Skeletal muscle tissue (tissue), 4 donors: Measurements from ENCODE around the gene SPRYD3. TPM values are rescaled to one million over a fixed set of nuclear protein-coding genes. Genes with fewer than 3 reads are reported as not detected.

Source experiments
- H3K27ac ChIP-seq: one replicate; pipeline ENCODE4 v1.7.0; 2013; ENCODE audit warnings: mild to moderate bottlenecking, low read depth, low read length, inconsistent platforms
- H3K27me3 ChIP-seq, 3 donors: one replicate each; pipeline ENCODE4 v1.7.0; 2013; ENCODE audit warnings: low read length in 3 of 3; ENCODE audit not compliant: control insufficient read depth in 3 of 3, insufficient read depth in 3 of 3
- H3K36me3 ChIP-seq, 3 donors: one replicate each; pipeline ENCODE4 v1.7.0; 2013; ENCODE audit warnings: low read length in 3 of 3; ENCODE audit not compliant: control insufficient read depth in 3 of 3, insufficient read depth in 3 of 3
- H3K4me1 ChIP-seq, 3 donors: one replicate each; pipeline ENCODE4 v1.7.0; 2013; ENCODE audit warnings: low read length in 3 of 3, mild to moderate bottlenecking in 3 of 3; ENCODE audit not compliant: control insufficient read depth in 3 of 3, insufficient read depth in 3 of 3
- H3K4me3 ChIP-seq, 3 donors: one replicate each; pipeline ENCODE4 v1.7.0; 2013; ENCODE audit warnings: low read length in 3 of 3
- H3K9ac ChIP-seq, 3 donors: one replicate each; pipeline ENCODE4 v1.7.0; 2013; ENCODE audit warnings: low read length in 3 of 3, mild to moderate bottlenecking in 3 of 3, moderate library complexity in 2 of 3, low read depth in 1 of 3
- H3K9me3 ChIP-seq, 3 donors: one replicate each; pipeline ENCODE4 v1.7.0; 2013; ENCODE audit warnings: low read length in 3 of 3; ENCODE audit not compliant: control insufficient read depth in 3 of 3
- total RNA-seq: library from RNA; depleted of rRNA; stranded (reverse); fragments of >200 nt; gene quantifications from one replicate; pipeline ENCODE4 v1.2.3, GENCODE V29; 2014
- donor health status: Osteomylitis.

The SPRYD3 gene
- total RNA-seq, 1 donor from 2014 or later, result 13.0 TPM

DNA sequence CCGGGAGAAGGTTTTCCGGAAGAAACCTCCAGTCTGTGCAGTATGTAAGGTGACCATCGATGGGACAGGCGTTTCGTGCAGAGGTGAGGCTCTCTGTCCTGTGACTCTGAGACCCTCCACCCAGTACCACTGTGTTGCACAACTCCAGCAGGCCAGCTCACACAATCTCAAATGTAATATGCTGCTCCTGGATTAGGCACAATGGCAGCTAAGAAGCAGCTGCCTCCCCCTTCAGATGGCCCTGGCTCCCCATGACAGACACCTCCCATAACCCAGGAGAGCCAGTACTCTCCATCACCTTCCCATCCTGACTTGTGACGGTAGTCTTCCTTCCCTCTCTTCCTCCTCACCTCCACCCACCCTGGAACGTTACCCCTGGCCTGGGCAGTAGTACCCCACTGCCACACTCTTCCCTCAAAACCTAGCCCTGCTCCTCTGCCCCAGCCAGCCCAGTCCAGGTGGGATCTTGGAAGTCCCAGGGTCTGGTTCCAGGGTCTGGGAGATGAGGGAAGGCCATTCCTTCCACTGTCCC lies 27.2 kb downstream of the SPRYD3 start:
- Histone ChIP-seq H3K9ac (peak overlapping the region; percentile 90 to 95 (median 92)), H3K4me3 (peak overlapping the region; percentile 85 to 88 (median 87)), H3K4me1 (peaks cover 66 to 78% (median 77%) of the 10 kb centered on the region in 3 donors), H3K27me3 (no peaks in the 10 kb centered on the region), H3K9me3 (no peaks in the 10 kb centered on the region), H3K36me3 (peaks cover 14 to 20% (median 19%) of the 10 kb centered on the region in 3 donors), H3K27ac (peak overlapping the region; percentile 95)

DNA sequence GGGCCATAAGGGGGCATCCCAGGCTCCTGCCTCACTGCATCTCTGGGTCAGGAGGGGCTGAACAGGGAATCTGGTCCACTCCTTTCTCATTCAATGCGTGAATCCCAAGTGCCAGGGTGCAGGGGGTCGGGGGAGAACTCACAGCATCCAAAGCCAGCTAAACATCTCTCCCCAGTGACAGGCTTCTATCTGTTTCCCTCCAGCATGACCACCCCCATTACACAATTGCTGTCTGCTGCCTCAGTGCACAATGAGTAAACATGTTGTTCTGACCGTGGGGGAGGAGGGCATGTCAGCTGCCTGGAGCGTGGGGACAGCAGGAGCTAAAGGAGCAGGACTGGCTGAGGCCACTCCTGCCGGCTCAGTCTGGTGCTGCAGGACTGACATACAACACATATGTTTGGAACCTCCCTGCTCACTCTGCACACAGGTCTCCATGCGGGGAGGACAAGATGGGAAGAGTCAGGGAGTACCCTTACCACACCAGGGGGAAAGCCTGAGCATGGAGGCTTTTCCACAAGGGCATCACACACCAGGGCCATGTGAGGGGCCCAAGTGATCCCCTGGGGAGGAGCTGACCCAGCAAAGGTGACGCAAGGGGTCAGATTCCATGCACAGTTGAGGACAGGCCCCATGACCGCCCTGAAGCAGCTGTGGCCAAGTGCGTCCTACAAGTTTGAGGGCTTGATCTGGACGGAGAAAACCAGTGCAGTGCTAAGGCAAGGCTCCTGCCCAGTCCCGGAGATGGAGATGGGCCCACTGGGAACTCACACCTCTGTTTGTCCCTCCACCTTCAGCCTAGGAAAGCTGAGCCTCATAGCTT lies 27.9 kb downstream of the SPRYD3 start:
- Histone ChIP-seq H3K9me3 (no peaks in the 10 kb centered on the region), H3K4me1 (peaks cover 70 to 82% (median 79%) of the 10 kb centered on the region in 3 donors), H3K27ac (peak overlapping the region; percentile 95), H3K9ac (peak overlapping the region; percentile 90 to 95 (median 92)), H3K36me3 (peaks cover 10 to 14% (median 14%) of the 10 kb centered on the region in 3 donors), H3K27me3 (no peaks in the 10 kb centered on the region), H3K4me3 (peak overlapping the region; percentile 85 to 88 (median 87))

DNA sequence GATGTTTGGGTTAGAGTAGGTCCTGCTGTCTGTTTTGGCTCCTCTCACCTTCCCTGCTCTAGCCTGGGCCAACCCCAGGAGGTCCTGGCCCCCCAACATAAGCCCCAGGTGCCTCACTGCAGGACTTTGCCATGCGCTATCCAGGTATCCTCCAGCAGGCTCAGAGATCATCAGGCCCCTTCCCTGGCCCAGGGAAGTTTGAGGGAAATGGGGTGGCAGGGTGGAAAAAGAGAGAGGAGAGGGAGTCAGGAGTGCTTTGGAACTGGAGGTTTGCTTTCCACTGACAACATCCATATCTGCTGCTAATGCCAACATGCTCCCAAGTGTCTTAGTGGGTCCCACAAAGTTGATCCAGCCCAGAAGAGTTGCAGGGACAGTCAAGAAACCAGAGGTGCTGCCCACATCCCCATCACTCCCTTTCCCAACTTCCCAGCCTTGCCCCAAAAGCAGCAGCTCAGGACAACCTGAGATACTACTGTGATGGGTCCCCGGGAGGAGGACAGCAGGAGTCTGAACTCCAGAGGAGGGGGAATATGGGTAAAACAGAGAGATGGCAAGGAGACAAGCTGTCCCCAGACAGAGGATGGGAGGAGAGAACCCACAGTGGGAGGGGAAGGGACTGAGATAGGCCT lies 28.6 kb downstream of the SPRYD3 start:
- Histone ChIP-seq H3K4me1 (peaks cover 76 to 86% (median 83%) of the 10 kb centered on the region in 3 donors), H3K4me3 (peak overlapping the region; percentile 85 to 88 (median 87)), H3K27ac (peak overlapping the region; percentile 95), H3K27me3 (no peaks in the 10 kb centered on the region), H3K9me3 (no peaks in the 10 kb centered on the region), H3K36me3 (peaks cover 6 to 10% (median 10%) of the 10 kb centered on the region in 3 donors), H3K9ac (peak overlapping the region; percentile 90 to 95 (median 92))

DNA sequence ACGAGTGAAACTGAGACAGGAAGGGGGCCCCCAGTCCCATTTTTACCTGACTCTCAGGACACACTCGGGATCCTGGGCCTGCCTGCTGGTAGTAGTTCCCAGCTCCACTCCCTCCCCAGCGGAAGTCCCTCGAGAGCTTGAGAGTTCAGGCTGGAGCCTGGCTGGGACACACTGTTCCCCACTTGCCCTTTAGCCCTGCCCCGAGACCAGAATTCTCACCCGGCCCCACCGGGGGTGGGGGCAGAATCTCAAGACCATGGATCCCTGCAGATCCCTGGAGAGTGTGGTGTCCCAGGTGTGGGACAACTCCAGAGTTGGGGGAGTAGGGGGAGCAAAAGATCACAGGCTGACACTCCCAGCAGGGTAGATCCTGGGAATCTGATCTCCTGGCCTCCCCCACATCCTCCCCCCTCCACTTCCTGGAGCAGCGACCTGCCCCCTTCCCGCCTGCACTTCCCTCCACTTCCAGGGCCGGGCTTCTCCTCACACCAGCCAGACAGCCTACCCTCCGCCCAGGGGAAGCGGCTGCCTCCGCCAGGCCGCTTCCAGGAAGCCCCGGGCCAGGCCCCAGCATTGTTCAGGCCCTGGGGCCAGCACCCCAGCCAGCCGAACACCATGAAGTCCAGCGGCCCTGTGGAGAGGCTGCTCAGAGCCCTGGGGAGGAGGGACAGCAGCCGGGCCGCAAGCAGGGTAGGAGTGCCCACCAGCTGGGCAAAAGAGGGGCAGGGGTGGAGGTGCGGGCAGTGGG lies 29.4 kb downstream of the SPRYD3 start, which contains the start of gene TNS2:
TNS2 (plus strand) TSS at position 495 of the 748 bp plus-strand sequence; CDS start at position 616, 121 bp downstream.
- peak within 1 kb of the TSS; percentile 85 to 88 (median 87) for H3K4me3 ChIP-seq
- no peaks in the 10 kb centered on the region for H3K9me3 ChIP-seq
- peak within 1 kb of the TSS; percentile 90 to 95 (median 92) for H3K9ac ChIP-seq
- H3K4me1 ChIP-seq, result peaks cover 84 to 86% (median 84%) of the 10 kb centered on the region in 3 donors
- peaks cover 0 to 8% (median 8%) of the 10 kb centered on the region in 3 donors for H3K36me3 ChIP-seq
- no peaks in the 10 kb centered on the region for H3K27me3 ChIP-seq
- H3K27ac ChIP-seq, result peak within 1 kb of the TSS; percentile 95

DNA sequence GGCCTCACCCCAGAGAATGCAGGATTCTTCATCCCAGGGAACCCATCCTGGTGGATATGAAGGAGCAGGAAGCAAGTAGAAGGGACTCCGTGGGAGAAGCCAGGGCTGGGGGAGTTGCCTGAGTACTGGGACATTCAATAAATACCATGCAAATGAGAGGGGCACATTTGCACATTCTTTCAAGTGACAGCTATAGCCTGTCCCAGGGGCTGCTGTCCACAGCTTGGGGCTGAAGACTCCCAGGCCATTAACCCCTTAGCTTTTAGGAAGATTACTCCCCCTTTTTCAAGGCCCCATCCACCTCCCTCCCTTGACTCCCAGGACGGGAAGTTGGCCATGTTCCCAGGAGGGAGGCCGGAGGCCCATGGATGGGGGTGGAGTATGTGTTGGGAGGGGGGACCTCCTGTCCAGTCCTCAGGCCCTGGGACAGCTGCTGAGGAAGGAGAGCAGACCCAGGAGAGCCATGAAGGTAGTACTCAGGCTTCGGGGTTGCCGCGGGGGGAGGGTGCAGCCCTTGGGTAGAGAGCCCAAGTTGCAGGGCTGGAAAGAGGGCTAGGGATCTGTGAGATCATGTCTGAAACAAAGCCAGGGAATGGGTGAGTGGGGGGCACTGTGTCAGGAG lies 30.3 kb downstream of the SPRYD3 start:
- no peaks in the 10 kb centered on the region for H3K9me3 ChIP-seq
- H3K4me1 ChIP-seq, result peaks cover 87 to 91% (median 87%) of the 10 kb centered on the region in 3 donors
- H3K36me3 ChIP-seq, result peaks cover 0 to 8% (median 8%) of the 10 kb centered on the region in 3 donors
- peak overlapping the region; percentile 85 to 88 (median 87) for H3K4me3 ChIP-seq
- no peaks in the 10 kb centered on the region for H3K27me3 ChIP-seq
- peak overlapping the region; percentile 90 to 95 (median 92) for H3K9ac ChIP-seq
- peak overlapping the region; percentile 95 for H3K27ac ChIP-seq

DNA sequence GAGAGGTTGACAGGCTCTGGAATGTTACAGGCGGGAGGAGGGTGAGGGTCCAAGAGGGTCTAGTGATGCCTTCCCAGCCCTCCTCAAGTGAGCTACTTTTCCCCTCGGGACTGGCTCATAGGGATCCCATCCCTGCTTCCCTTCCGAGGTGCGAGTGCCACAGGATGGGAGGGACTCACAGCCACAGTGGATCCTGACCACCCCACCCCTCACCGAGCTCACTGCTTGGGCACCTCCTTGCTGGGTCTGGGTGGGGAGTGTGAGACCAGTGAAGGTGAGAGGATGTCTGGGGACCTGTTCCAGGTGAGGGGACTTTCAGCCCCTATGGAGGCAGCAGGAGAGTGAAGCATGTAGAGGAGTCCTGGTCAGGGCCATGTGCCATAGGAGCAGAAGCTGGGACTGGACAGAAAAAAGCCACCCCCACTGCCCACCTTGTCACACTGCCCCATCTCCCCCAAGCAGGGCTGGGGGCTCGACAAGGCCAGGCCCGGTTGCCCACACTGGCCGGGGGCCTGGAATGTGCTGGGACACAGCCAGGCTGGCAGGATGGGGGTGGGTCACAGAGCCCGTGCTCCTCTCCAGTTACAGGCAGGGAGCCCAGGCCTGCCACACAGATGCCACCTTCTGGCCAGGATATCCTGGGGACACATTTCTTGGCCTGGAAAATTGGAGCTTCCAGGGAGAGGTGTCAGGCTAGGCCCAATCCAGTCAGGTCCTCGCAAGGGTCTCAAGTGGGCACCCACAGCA lies 31.0 kb downstream of the SPRYD3 start:
- no peaks in the 10 kb centered on the region for H3K9me3 ChIP-seq
- H3K9ac ChIP-seq, result peak overlapping the region; percentile 90 to 95 (median 92)
- H3K27ac ChIP-seq, result peak overlapping the region; percentile 95
- no peaks in the 10 kb centered on the region for H3K27me3 ChIP-seq
- peak overlapping the region; percentile 85 to 88 (median 87) for H3K4me3 ChIP-seq
- peaks cover 81 to 86% (median 82%) of the 10 kb centered on the region in 3 donors for H3K4me1 ChIP-seq
- peaks cover 0 to 8% (median 6%) of the 10 kb centered on the region in 3 donors for H3K36me3 ChIP-seq

DNA sequence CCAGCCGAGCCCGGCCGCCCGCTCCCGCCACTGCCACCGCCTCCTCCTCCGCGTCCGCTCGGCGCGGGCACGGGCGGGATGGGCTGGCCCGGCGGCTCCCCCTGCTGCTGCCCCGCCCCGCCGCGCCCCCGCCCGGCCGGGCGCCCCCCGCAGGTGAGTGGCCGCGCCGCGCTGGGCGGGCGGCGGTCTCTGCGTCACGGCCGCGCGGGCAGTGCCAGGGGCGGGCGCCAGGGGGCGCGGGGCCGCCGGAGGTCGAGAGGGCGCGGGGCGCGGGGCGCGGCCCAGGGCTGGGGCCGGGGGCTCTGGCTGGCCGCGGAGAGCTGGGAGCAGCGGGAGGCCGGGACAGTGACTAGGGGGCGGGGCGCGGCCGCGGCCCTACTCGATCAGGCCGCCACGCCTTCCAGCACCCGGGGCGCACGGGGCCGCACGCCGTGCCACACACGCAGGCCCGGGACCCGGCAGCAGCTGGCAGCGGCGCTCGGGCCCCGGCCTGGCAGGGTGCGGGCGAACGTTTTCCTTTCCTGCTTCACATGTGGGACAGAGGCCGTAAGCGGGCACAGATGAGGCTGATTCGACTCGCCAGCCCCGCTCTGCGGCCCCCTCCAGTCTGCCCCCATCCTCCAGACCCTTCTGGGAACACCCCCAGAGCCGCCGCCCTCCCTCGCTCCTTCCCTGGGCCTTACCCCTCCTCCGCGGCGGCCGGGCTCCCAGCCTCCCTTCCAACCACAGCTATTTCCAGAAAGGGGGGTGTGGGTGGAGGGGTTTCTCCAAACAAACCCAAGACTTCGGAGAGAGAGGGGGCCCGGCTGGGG lies 31.8 kb downstream of the SPRYD3 start:
- Histone ChIP-seq H3K4me1 (peaks cover 75 to 79% (median 77%) of the 10 kb centered on the region in 3 donors), H3K27ac (peak overlapping the region; percentile 99), H3K27me3 (no peaks in the 10 kb centered on the region), H3K9ac (peak overlapping the region; percentile 90 to 95 (median 92)), H3K36me3 (peaks cover 0 to 11% (median 5%) of the 10 kb centered on the region in 3 donors), H3K4me3 (peak overlapping the region; percentile 88 to 96 (median 94)), H3K9me3 (no peaks in the 10 kb centered on the region)

DNA sequence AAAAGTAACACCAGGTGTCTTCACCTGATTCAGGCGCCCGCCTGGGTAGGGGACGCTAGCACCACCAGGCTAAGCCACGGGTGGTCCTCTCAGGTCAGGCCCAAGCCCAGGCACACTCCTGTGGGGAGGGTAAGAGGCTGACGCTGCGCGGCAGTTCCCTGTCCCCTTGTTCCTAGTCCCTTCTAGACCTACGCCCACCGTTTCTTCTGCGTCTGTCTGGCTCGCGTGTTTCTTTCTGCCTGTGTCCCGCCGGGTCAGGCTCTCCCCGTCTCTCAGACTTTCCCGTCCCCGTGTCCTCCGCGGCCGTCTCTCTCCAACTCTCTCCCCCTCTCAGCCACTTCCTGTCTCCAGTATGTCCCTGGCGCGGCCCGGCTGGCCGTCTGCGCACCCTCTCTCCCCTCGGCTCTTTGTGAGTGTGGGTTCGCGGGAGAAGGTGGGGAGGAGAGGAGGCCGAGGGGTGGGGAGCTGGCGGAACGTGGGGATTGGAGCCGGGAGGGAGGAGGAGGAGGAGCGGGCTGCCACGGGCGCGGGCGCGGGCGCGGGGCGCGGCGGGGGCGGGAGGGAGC lies 32.5 kb downstream of the SPRYD3 start:
- no peaks in the 10 kb centered on the region for H3K27me3 ChIP-seq
- H3K4me1 ChIP-seq, result peaks cover 68 to 73% (median 70%) of the 10 kb centered on the region in 3 donors
- H3K27ac ChIP-seq, result peak overlapping the region; percentile 99
- peak overlapping the region; percentile 94 to 96 (median 95) for H3K4me3 ChIP-seq
- H3K9ac ChIP-seq, result peak overlapping the region; percentile 98 to 99 (median 98)
- no peaks in the 10 kb centered on the region for H3K9me3 ChIP-seq
- H3K36me3 ChIP-seq, result peaks cover 0 to 5% (median 2%) of the 10 kb centered on the region in 3 donors
